ENCODE results near the gene CEBPB. TPM values are rescaled to one million over a fixed set of nuclear protein-coding genes. Genes with fewer than 3 reads are reported as not detected.

Gene CEBPB
- total and polyA plus RNA-seq, 11 donors: 14.7 to 122 (median 53.7) TPM

DNA sequence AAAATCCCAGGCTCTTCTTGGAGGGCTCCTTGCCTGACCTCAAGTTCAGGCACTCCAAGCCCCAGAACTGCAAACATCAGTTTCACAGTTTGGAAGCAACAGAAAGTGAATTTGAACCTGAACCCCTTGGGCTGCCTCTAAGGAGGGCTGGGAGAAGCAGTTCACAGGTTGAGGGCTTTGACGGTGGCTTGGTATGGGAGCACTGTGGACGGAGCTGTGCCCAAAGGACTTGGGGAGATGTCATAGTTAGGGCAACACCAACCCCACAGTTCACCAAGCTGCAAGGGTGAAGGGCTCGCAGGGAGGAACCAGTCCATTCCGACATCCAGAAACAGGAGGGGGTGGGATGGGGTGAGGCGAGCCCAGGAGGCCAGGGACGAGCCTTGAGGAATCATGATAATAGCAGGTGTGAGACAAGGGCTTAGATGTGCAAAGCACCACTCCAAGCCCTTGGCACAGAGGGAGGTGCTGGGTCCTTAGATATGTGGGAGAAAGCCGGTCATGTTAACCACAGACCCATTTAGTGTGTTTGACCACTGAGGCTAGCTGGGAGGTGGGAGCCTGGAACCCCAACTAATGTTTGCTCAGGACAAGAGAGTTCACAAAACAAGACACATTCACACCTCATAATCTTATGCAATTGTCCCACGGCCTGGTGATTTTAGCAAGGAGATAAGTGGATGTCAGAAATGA, 4.3 kb downstream of the CEBPB start:
- WGBS, 4 donors: 72 to 83% (median 80%) methylated on average over 8 of the region's 8 CpGs
- intact Hi-C loops (cut with DNase I): loop anchor here (5.0 to 10.0 kb wide), 10 partner anchors 80 to 202 kb away; no protein-coding TSS in a partner anchor
- Histone ChIP-seq H3K4me1 (peaks cover 0 to 30% (median 19%) of the 10 kb centered on the region in 12 donors), H3K27ac (peak overlapping the region in 6 of 12 donors; percentile 33 to 100 (median 99)), H3K36me3 (peaks cover 0 to 28% (median 0%) of the 10 kb centered on the region in 9 donors), H3K27me3 (no peaks in the 10 kb centered on the region), H3K4me3 (peak overlapping the region in 5 of 12 donors; percentile 12 to 95 (median 81)), H3K9me3 (peaks cover 0 to 6% (median 0%) of the 10 kb centered on the region in 12 donors)
- no peak for ATAC-seq
- DNase-seq: peak in 1 of 5 donors; percentile 49
- no peak for TF ChIP-seq POLR2A (IDR thresholded peaks at IDR 0.05)
- TF ChIP-seq, protein P1, sequence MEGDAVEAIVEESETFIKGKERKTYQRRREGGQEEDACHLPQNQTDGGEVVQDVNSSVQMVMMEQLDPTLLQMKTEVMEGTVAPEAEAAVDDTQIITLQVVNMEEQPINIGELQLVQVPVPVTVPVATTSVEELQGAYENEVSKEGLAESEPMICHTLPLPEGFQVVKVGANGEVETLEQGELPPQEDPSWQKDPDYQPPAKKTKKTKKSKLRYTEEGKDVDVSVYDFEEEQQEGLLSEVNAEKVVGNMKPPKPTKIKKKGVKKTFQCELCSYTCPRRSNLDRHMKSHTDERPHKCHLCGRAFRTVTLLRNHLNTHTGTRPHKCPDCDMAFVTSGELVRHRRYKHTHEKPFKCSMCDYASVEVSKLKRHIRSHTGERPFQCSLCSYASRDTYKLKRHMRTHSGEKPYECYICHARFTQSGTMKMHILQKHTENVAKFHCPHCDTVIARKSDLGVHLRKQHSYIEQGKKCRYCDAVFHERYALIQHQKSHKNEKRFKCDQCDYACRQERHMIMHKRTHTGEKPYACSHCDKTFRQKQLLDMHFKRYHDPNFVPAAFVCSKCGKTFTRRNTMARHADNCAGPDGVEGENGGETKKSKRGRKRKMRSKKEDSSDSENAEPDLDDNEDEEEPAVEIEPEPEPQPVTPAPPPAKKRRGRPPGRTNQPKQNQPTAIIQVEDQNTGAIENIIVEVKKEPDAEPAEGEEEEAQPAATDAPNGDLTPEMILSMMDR (IDR thresholded peaks at IDR 0.05): no peak

DNA sequence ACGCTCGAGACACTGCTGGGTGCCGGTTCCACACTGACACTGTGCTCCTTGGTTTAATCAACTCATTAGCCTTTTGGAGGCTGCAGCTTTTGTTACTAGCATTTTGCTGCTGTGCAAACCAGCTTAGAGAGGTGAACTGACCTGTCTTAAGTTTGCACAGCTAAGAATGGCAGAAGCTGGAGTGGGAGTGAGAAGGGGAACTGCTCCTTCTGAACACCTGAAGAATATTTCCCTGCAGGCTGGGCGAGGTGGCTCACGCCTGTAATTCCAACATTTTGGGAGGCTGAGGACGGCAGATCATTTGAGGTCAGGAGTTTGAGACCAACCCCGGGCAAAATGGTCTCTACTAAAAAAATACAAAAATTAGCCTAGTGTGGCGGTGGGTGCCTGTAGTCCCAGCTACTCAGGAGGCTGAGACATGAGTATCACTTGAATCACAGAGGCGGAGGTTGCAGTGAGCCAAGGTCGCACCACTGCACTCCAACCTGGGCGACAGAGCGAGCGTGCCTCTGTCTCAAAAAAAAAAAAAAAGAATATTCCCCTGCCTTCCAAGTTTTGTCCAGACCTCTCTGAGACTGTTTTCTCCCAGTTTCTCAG, 5.0 kb downstream of the CEBPB start:
- no peak for ATAC-seq
- no peaks in the 10 kb centered on the region for H3K27me3 ChIP-seq

GRCh38 chr20:50196248-50196647, 5.6 kb downstream of the CEBPB start:
- no peak overlapping the region for H3K4me3 ChIP-seq
- H3K4me1 ChIP-seq: peaks cover 0 to 37% (median 19%) of the 10 kb centered on the region in 12 donors
- WGBS, 4 donors: 80 to 86% (median 83%) methylated on average over 4 of the region's 4 CpGs
- H3K27ac ChIP-seq: peak overlapping the region in 1 of 12 donors; percentile 99
- intact Hi-C loops (cut with DNase I): loop anchor here in 4 of 10 donors (10.0 kb wide), 4 partner anchors 79 to 189 kb away; no protein-coding TSS in a partner anchor
- DNase-seq (peak in 1 of 5 donors; percentile 28), ATAC-seq (no peak)
- TF ChIP-seq, protein P1 (IDR thresholded peaks at IDR 0.05): no peak
- TF ChIP-seq POLR2A (IDR thresholded peaks at IDR 0.05): no peak
- no peaks in the 10 kb centered on the region for H3K27me3 ChIP-seq
- peaks cover 0 to 28% (median 0%) of the 10 kb centered on the region in 9 donors for H3K36me3 ChIP-seq
- H3K9me3 ChIP-seq: peaks cover 0 to 6% (median 0%) of the 10 kb centered on the region in 12 donors

More for the DNA sequence above, 5.0 kb downstream of the CEBPB start:
- TF ChIP-seq, protein P1 (IDR thresholded peaks at IDR 0.05): no peak
- peaks cover 0 to 33% (median 18%) of the 10 kb centered on the region in 12 donors for H3K4me1 ChIP-seq
- peak in 1 of 5 donors; percentile 20 for DNase-seq
- peak overlapping the region in 4 of 12 donors; percentile 33 to 100 (median 99) for H3K27ac ChIP-seq
- no peak overlapping the region for H3K4me3 ChIP-seq
- WGBS, 4 donors: 84 to 93% (median 91%) methylated on average over 13 of the region's 13 CpGs
- intact Hi-C loops (cut with DNase I): loop anchor here in 4 of 10 donors (10.0 kb wide), 4 partner anchors 79 to 189 kb away; no protein-coding TSS in a partner anchor
- H3K9me3 ChIP-seq: peaks cover 0 to 6% (median 0%) of the 10 kb centered on the region in 12 donors
- peaks cover 0 to 28% (median 0%) of the 10 kb centered on the region in 9 donors for H3K36me3 ChIP-seq

GRCh38 chr20:50196896-50197295, 6.3 kb downstream of the CEBPB start:
- H3K4me3 ChIP-seq: no peak overlapping the region
- peaks cover 0 to 6% (median 0%) of the 10 kb centered on the region in 12 donors for H3K9me3 ChIP-seq
- ATAC-seq (no peak), DNase-seq (peak in 1 of 5 donors; percentile 54)
- WGBS, 4 donors: 88 to 95% (median 93%) methylated on average over 6 of the region's 6 CpGs
- intact Hi-C loops (cut with DNase I): loop anchor here in 4 of 10 donors (10.0 kb wide), 4 partner anchors 78 to 188 kb away; no protein-coding TSS in a partner anchor
- H3K36me3 ChIP-seq: peaks cover 0 to 28% (median 0%) of the 10 kb centered on the region in 9 donors
- H3K27me3 ChIP-seq: no peaks in the 10 kb centered on the region
- H3K27ac ChIP-seq: peak overlapping the region in 1 of 12 donors; percentile 20
- no peak for TF ChIP-seq POLR2A (IDR thresholded peaks at IDR 0.05)
- TF ChIP-seq, protein P1 (IDR thresholded peaks at IDR 0.05): no peak
- peaks cover 0 to 37% (median 19%) of the 10 kb centered on the region in 12 donors for H3K4me1 ChIP-seq

All from heart left ventricle (tissue), 16 donors.